GM19239 (cell line): Measurements from ENCODE around the gene CARMIL1.

Experiments
- DNase-seq: peaks from one replicate; pipeline ENCODE4 v3.0.0; 2011; ENCODE audit warnings: low spot score; ENCODE audit not compliant: insufficient read length
- FAIRE-seq: peaks from 2 replicates; lab custom pipeline; 2011; peaks lifted over from hg19 to GRCh38; lab: Jason Lieb, UNC

Gene CARMIL1

DNA sequence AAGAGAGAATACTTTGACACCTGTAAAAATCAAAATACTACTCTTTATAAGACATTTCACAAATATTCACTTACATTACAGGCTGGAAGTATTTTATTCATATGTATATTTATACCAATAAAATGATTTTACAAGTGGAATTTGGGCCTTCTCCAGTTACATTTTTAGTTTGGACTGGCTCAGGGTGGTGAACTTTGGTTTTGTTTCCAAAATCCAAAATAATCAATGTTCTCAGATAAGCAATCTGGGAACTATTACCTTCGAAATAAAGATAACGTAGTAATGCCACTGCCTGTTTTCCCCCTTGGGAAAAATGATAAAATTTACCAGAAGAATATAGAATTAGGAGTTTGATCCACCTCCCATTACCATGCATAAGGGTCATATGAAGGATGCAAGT, 341.2 kb downstream of the CARMIL1 start:
- FAIRE-seq (no peak), DNase-seq (no peak)

DNA sequence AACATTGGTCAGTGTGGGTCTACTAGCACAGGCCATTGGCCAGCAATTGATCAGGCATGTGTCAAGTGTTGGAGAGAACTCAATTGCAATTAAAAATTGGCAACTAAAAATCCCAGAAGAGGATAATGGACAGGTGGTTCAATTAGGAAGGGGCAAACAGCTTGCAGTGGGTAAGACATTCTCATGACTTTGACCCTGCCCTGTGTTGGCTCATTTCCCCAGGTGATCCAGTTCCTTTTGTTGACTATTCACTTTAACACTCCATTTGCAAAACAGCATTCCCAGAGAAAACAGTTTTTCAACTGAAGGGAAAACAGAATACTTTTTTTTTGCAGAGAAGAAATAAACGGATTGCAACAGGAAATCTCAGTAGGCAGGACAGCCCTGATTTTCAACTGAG, 343.9 kb downstream of the CARMIL1 start:
- no peak for DNase-seq
- FAIRE-seq: no peak

DNA sequence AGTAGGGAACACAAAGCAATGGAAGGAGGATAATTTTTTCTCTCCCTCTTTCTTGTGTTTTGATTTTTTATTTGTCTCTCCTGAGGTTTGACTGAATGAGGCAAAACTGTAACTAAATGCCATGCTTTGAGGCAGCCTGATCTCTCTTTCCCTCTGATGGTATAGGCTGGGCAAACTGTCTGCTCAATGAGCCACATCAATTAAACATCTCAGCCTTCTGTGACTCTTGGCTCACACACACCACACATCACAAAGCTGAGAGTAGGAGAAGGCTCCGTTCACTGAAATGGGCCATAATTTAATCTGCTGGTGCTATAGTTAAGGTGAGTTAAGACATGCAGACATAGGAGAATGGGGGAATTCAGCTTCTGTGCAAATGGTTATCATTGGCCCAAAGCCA, 344.7 kb downstream of the CARMIL1 start:
- FAIRE-seq (no peak), DNase-seq (no peak)

DNA sequence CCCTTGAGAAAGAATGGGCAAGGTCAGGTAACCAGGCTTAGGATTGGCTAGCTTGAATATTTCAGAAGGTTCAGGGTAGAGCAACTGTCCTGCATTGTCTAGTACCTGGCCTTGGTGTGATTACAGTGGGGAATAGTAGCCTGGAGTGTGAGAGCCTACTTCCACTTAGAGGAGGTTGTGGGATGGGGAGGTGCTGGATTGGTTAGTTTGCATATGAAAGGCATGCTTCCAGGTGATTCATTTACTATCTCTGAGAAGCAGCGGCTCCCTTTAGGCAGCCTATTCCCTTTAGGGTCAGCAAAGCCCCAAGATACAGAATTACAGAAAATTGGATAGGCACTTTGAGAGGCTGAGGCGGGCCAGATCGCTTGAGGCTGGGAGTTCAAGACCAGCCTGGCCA, 347.8 kb downstream of the CARMIL1 start:
- DNase-seq (no peak), FAIRE-seq (no peak)

DNA sequence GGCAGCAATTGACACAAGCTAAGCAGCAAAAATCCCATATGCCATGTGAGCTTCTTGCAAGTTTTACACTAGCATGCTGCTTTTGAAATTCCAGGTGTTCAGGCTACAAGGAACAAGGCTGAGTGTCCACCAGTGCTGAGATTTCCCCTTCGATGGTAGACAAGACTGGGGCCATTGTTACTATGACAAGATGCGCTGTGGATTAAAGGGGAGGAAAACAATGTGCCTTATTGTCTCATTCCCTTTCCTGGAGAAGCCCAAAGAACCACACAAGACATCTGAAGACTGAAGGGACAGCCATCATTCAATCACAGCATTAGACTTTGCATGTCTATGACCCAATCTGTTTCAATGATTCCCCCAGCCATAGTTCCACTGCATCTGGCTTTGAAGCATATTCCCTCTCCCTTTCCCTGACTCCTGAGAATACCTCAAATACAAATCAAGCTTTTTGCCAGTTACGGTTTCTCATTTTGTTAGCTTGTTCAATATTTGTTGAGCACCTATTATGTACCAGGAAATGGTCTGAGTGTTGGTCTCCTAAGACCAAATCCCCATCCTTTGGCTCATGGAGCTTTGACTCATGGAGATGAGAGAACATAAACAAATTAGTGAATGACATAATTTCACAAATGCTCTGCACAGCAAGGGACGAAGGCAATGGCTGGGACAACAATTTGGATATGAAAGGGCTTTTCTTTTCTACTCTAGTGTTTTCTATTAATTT, 349.5 kb downstream of the CARMIL1 start:
- FAIRE-seq: no peak
- DNase-seq: no peak

DNA sequence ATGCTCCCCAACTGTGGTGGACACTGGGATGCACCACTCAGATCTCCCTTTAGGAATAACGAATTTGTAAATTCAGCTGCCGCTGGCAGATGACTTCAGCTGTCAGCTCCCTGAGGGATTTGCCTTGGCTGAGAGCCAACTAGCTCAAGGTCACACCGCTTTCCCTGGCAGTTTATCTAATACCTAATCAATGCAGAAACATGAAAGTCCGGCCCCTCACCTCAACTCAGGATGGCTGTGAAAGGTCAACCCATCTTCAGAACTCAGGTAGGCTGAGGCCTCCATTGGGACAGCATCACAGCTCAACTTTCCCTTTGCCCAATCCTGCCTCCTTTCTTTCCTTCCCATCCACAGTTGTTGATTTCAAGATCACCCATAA, 350.0 kb downstream of the CARMIL1 start:
- DNase-seq (no peak), FAIRE-seq (no peak)

DNA sequence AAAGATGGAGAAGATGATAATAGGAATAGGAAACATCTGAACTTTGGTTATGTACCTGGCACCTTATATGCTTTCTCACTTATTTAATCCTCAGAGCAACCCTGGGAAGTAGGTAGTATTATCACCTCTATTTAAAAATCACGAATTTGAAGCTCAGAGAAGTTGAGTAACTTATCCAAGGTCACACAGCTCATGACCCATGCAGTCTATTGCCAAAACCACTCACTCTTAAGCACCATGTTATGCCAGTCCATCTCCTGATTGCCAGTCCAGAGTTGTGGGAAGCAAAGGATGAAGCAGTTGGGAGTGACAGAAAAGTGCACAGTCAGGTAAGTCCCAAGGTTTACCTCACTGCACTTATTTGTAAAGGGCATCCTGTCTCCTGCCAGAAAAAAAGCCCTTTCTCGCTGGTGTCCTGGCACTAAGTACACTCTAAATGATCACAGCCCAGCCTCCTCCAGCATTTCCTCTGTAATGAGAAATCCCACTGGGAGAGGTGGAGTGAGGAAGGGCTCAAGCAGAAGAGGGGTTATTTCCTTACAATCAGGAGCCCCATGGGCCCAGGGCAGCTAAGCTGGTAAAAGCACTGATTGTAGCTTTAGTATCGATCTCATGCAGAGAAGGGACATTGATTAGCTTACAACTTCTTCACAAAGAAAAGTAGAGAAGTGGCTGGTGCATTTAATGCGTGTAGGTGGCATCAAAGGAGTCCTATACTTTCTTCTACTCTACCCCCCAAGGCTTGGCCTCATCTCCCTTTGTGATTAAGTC, 351.5 kb downstream of the CARMIL1 start:
- DNase-seq: no peak
- FAIRE-seq: no peak

DNA sequence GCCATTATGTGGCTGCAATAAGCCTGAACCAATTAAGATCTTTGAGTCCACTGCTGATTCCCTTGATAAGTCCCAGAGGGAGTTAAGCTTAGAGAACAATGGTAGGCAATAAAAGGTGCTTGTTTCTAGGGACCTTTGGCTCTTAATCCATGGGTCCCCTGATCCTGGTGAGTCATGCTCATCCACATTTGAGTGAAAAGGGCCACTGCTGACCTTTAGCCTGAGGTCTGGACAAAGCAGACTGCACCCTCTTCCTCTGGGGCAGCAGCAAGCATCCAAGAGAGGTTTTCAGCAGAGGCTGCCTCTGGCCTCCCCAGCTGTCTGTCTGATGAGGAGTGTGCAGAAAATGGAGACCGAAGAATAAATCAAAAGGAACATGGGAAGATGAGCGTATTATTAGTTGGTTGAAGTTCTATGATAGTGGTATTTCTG, 356.7 kb downstream of the CARMIL1 start:
- FAIRE-seq: no peak
- DNase-seq: no peak

DNA sequence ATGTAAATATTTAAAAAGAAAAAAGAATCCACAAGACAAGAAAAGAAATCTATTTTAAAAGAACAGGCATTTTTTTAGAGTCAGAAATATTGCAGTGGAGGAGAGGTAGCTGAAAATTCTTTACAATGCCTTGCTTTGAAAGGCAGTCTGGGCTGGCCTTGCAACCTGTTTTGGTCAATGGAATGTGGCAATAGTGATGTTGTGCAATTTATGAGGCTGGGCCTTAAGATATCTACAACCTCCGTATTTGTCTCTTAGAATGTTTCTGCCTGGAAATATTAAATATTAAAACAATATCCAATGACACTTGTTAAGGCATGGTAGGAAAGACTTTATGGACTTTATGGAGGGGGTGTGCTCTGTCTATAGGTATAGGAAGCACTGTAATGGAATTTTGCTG, 358.0 kb downstream of the CARMIL1 start:
- no peak for FAIRE-seq
- no peak for DNase-seq

DNA sequence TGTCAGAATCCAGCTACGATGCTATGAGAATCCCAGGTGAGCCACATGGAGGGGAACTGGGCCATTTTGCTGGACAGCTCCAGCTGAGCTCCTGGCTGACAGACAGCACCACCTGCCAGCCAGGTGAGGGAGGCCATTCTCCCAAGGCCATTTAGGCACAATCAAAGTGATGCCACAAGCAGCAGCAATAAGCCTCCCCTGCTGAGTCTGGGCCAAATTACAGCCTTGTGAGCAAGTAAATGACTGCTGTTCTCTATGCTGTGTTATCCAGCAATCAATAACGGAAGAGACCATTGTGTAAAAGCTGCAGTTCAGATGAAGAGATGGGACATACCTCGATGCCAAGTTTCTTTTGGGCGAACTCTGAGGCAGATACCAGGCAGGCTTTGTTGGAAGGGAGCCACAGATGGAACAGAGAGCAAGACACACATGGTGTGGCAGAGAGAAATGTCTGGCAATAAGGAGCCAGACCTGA, 358.8 kb downstream of the CARMIL1 start:
- DNase-seq: no peak
- FAIRE-seq: no peak

DNA sequence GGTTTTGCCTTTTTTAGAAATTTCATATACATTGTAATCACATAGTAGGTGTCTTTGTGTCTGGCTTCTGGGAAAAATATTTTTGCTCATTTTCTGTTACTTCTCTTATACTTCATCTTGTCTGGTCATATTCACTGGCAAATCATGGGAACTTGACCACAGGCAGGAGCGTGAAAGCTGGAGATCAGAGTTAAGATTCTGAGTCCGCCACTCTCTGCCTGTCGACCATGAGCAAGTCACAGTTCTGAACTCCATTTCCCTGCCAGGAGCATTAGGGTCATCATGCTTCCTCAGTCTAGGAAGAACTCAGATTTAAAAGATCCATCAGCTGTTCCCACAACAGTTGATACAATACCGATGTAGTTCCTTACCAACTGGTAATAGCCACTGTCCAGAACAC, 360.5 kb downstream of the CARMIL1 start:
- FAIRE-seq (no peak), DNase-seq (no peak)

DNA sequence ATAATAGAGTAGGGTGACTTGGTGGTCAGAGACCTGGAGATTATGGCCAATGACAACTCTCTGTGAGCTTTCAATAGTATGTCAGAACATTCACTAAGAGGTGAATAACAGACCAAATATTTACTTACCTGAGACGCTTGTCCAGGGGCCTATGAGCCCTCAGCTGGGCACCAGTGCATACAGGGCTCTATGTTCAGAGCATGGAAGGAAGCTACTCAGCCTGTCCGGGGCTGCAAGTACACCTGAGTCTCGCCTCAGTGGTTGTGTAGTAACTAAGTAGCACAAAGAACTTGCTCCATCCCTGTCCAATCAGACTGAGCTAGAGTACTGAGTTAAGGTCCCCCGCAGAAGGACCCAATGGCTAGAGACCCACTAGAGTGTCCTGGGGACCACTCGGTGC, 361.3 kb downstream of the CARMIL1 start:
- FAIRE-seq (no peak), DNase-seq (no peak)

DNA sequence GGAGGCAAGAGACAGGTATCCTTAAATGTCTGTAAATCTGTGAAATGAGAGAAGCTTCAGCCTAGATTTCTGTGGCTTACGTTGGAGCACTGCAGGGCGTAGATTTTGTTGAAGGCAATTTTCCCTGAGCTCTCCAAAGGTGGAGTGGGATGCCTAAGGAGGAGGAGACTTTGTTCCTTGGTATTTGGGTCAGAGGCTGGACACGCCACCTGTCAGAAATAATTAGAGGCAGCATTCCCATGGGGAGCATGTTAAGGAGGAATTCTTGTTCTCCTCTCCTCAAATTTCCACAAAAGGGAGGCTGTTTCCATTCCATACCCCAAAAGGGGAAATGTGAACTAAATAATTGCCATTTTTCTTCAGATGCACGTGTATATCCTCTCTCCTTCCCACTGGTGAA, 361.7 kb downstream of the CARMIL1 start:
- DNase-seq (no peak), FAIRE-seq (no peak)

DNA sequence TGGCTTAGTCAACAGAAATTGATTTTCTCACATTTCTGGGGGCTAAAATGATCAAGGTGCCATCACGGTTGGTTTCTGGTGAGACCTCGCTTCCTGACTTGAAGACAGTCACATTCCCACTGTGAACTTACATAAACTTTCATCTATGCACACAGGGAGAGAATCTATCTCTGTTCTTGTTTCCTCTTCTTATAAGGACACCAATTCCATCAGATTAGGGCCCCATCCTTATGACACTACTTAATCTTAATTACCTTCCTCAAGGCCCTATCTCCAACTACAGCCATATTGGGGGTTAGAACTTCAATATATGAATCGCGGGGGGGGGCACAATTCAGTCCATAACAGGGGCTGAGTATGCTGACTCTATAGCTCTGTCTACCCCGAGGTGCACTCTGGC, 362.2 kb downstream of the CARMIL1 start:
- FAIRE-seq (no peak), DNase-seq (no peak)

DNA sequence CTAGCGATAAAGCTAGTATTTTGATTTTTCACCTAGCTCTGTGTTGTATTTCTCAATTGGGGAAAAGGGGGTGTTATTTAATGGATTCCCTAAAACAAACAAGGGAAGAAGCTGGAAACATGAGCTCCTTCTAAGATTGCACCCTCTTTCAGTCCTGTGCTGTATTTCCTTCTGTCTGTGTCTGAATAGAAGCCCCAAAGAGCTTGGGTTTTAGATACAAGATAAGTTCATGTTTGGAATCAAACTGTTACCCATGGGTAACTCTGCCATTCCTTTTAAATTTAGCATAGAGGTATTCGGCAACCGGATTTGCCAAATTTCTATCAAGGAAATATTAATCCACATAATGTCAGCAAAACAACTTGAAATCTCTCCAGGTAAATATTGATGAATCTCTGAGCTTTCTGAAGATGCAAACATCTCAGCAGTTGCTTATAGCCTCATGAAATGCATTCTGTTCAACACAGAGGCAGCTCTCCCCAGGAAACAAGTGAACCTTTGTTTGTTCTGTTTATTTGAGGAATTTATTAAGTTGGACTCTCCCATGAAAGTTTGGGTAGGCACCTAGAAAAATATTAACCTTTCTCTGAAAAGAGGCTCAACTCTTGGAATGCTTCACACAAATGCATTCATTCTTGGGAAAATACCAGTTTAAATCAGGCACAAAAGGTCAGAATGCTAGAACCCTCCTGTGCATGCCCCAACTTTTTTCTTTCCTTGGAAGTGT, 362.9 kb downstream of the CARMIL1 start:
- DNase-seq: no peak

DNA sequence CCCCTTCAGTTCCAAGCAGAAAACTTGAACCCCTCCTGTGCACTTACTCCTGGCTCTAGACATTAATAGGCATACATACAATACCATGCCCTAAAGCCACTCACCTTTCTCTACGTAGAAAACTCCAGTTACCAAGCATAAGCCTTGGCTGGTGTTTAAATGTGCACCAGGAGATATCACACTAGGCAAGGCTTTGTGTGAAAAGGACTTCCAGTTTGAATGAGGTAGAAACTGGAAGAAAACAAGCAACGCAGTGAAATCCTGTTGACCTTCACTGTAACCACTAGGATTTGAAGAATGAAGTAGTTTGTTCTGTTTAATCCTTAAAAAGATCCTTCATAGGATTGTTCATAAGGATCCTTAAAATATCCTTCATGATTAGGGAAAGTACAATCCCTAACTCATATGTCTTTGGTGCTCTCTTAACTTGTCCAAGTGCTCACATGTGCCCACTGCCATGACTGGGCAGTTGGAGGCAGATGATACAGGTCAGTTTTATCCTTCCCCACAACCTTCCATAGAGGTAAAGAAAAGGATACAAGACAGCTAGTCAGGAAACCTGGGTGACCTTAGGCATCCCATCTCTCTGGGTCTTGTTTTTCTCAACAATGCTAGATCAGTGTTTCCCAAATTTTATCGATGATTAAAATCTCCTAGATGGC, 363.6 kb downstream of the CARMIL1 start:
- FAIRE-seq (no peak), DNase-seq (no peak)

More for the DNA sequence above, 362.9 kb downstream of the CARMIL1 start:
- FAIRE-seq: no peak

DNA sequence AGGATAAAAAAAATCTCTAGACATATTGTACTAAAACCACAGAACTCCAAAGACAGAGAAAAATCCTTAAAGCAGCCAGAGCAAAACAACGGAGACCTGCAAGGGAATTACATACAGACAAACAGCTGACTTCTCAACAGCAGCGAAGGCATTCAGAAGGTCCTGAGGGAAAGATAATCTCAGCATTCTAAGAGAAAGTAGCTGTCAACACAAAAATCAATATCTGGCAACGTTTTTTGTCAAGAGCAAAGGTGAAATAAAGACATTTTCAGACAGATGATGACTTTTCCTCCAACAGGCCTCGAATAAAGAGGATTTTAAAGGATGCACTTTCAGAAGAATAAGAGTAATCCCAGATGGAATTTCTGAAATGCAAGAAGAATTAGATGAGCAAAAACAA, 366.7 kb downstream of the CARMIL1 start:
- FAIRE-seq (no peak), DNase-seq (no peak)

DNA sequence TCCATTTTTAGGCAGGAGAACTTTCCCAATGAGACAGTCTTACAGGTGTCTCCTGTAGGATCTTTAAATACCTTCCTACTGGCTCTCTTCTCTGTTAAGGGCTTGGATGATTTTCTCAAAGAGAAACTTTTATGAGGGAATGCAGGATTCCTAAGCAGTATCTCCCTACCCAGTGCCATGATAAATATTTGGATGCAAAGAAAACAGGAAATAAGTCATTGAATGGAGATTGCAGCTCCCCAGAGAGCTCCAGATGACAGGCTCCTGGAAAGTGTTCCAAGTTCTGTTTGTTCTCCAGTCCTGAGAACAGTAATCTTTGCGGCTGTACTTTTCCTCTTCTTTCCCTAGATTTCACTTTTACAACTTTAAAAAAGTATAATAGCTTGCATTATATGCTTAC, 370.4 kb downstream of the CARMIL1 start:
- no peak for DNase-seq
- no peak for FAIRE-seq

DNA sequence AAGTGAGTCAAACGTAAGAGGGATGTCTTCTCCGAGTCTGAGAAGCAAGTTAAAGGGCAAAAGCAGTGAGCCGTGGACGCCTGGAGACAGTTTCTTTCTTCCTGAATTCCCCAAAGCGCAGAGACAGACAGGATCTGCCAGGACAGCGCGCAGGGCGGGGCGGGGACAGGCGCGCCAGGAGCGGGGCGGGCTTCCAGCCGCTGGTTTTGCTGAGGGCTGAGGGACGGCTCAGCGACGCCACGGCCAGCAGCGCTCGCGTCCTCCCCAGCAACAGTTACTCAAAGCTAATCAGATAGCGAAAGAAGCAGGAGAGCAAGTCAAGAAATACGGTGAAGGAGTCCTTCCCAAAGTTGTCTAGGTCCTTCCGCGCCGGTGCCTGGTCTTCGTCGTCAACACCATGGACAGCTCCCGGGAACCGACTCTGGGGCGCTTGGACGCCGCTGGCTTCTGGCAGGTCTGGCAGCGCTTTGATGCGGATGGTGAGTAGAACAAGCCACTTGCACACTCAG, 372.9 kb downstream of the CARMIL1 start, which contains the start of gene SCGN:
Gene SCGN (plus strand): TSS at position 209 of the 509 bp plus-strand sequence. CDS start 189 bp downstream, at position 398.
- FAIRE-seq: no peak

DNA sequence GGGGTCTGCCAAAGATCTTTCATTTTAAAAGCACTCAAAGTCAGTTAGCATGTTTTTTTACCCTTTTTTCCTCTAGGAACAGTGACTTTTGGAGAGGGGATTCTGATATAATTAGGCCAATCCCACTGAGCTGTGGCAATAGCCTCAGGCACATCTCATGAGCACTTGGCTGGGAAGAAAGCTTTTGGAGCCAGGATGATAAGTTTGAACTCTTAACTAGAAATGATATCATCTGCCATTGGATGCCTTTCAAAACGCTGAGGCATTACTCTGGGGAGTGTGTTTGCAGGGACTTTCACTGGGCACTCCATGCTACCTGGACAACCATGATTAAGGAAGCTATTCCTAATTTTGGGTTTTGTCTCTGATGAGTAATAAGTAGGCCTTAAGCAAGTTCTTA, 376.5 kb downstream of the CARMIL1 start:
- no peak for DNase-seq
- FAIRE-seq: no peak

More for the DNA sequence above, 372.9 kb downstream of the CARMIL1 start, which contains the start of gene SCGN:
- peak; percentile 4 for DNase-seq
